Dermis blood vessel endothelial cell (primary cell): ENCODE data around the gene LRRC46. TPM values are rescaled to one million over a fixed set of nuclear protein-coding genes. Genes with fewer than 3 reads are reported as not detected.

Experiments used
- DNase-seq: peaks from one replicate; pipeline ENCODE4 v3.0.0; 2010
- total RNA-seq: library from RNA; depleted of rRNA; stranded (reverse); fragments of >200 nt; gene quantifications from 2 replicates; pipeline ENCODE4 v1.2.3, GENCODE V29; 2014

The LRRC46 gene
- total RNA-seq, 1 donor from 2014 or later, result not detected

- peak; percentile 76 for DNase-seq
These were observed 21.2 kb upstream of the LRRC46 start for GRCh38 chr17:47810200-47810821.

DNA sequence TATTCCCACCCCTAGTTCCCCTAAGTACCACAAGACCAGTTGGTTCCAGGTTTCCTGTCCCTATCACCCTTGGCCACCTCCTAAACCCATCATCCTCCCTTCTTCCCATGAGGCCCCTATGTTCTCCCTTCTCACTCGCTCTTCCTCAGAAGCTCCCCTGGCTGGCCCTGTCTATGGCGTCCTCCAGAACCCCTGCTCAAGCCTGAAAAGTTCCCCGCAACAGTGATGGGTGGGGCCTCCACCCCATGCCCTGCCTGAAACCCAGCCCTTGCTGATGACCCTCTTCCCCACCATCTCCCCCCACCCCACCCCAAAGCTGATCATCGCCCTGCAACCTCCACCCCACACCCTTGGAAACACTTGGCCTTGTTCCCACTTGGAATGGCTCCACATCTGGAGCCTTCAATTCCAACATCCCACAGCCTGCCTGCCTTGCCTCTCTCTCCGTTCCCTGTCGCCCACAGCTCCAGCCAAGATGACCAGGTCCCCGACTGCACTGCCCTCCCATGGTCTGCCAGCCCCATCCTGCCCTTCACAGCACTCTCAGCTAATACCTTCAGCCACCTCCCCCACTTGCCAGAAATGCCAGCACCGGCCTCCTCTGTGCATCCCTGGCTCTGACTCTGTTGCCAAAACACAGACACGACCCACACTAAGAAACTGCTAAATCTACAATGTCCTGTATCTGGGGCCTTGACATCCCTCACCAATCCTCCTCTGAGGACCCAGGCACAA is 20.4 kb upstream of the LRRC46 start:
- DNase-seq, result no peak

DNA sequence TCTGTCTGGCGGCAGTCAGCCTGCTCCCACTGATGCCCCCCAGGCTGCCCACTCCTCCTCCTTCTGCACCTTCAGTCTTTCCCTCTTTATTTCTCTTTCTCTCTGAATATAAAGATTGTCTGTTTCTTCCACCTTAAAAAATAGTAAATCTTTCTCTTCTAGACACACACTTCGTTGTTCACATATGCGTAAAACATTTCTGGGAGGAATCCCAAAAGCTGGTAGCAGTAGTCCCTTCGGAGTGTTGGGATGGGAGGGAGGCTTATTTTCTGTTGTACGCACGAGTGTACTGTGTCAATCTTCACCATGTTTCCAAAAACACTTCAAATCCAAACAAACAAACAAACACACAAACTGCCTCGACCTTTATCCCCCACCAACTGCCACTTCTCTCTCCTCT is 19.8 kb upstream of the LRRC46 start:
- no peak for DNase-seq

DNA sequence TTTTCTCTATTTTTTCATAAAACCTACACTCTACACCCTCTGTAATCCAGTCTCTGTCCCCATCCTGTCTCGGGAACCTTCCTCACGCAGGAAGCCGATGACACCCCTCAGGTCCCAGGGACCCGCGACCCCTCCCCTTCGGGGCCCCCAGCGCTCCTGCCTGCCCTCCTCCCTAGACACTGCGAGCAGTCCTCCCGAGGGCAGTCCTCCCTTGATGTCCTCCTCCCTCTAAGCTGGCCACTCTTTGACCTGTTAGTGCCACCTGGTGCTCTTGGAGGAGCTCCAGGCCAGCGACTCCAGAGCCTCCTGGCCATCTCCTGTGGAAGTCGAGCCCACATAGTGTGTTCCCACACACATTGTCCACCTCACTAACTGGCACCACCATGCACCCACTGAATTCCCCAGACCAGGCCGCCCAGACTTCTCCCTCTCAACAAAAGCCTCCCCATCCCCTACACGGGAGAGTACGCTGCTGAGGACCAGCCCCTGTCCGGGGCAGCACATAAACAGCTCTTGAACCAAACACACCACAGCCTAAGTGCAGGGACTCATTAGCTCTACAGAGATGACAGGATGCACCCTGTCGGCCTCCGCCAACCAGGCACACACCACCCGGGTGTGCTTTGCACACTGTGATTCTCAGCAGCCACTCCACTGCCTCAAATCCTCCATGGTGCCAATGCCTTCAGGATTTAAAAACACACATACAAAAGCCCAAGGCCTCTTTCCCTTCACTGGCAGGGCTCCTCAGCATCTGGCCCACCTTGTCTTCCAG is 19.1 kb upstream of the LRRC46 start:
- no peak for DNase-seq

DNA sequence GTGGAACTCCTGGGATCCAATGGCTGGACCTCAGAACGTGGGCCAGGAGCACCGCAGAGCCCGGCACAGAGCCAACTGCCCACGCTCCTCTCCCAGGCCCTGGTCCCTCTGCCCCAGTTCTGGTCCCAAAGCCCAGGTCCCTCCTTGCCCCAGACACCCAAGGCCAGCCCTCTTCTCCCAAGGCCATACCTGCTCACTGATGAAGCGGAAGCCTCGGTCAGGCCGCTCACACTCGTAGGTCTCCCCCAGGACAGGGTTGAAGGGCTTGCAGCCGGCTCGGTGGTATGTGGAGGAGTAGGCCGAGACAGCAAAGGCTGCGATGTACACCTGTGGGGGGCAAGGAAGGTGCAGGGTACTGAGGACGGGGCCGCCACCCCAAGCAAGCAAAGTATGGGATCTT is 18.4 kb upstream of the LRRC46 start:
- no peak for DNase-seq

DNA sequence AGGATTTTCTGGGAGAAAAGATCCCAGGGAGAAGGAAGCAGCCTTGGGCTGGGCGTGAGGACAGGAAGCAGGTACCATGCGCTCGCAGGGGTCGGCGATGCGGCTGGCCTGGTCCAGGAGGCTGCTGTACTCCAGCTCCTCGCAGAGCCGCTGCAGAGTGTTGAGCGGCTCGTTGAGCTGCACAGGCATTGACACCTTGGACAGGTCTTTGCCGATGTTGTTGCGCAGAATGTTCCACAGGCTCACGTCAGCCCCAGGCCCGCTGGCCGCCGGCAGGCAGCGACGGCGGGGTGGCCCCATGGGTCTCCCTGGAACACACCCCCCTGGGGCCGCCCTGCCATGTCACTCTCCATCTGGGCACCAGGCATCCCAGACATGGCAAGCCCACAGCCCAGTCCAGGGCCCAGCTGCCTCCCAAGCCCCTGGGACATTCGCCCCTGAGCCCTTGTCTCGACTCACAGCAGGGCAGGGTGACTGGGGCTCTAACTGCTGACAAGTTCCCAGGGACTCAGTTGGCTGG is 17.9 kb upstream of the LRRC46 start:
- no peak for DNase-seq

- DNase-seq, result no peak
These were observed 16.2 kb upstream of the LRRC46 start for GRCh38 chr17:47815106-47815918.

- DNase-seq, result no peak
These were observed 15.2 kb upstream of the LRRC46 start for GRCh38 chr17:47816111-47816735.

- no peak for DNase-seq
These were observed 14.5 kb upstream of the LRRC46 start for GRCh38 chr17:47816947-47817346.

DNA sequence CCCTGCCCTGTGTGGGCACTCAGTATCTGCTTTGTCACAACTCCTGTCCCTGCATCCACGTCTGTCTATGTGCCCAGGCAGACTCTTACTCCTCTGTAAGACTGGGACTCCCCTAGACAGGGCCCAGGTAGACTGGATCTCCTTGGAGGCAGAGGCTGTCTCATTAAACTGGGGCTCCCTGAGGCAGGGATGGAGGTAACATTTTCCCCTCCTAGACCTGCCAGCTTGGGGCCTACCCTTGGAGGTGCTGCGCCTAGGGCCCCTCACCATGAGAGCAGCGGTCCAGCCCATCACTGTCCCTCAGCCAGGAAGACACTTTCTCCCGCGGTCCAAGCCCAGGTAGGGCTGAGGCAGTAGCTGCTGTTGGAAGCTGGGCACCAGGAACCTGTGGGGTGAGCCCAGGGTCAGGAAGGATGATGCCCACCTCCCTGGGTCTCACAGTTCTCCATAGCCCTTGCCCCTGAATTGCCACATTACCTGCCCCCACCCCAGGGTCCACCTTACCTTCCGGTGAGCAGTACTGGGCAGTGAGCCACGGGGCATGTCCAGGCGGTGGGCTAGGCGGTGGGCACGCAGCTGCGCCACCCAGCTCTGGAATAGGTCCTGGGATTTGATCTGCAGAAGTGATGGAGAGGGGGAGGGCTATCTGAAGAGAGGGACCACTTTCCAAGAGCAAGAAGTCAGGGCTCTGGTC is 13.3 kb upstream of the LRRC46 start:
- no peak for DNase-seq

GRCh38 chr17:47819475-47819874 is 12.0 kb upstream of the LRRC46 start:
- no peak for DNase-seq

DNA sequence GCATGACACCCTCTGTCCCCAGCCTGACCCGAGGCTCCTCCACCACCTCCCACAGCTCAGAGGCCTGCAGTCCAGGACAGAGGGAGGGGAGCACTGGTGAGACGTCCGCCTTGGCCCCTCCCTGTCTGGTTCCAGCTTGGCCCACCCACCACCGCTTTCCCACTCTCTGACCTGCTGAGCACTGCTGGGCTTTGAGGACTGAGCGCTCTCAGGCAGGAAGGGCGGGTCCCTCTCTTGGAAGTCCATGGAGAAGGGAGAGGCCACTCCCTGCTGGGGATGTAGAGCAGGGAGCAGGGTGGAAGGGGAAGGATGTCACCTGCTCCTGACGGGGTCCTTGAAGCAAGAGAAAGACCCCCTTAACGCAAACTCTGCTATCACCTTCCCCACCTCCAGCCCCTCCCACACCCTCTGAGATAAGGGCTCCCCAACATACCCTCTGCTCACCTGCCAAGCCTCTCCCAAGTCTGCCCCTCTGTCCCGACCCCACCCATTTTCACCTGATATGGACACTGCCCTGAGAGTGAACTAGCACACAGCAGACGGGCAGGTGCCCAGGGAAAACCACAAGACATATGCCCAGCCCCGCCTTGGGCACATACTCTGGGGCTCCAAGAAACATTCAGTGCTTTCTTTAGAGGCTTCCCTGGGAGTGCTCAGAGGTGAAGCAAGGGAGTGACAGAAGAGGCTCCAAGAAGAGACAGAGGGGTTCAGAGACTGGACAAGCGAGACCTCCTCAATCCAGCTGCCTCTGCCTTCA is 11.3 kb upstream of the LRRC46 start:
- DNase-seq, result no peak

DNA sequence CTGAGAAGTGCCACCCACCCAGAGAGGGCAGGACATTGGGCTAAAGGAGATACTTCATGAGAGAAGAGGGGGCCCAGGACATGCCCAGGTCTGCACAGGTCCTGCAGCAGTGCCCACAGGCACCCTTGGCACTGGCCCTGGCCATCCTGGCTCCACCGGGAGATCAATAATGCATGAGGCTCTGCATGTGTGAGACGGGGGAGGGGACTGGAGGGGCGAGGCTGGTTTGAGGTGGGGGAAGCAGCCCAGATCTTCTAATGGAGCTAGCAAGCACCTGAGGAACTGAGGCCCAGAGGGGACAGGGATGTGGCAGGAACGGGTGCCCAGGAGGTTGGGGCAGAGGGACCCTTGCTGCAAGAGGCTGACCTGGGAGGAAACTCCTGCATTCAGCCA is 10.4 kb upstream of the LRRC46 start:
- DNase-seq, result no peak

DNA sequence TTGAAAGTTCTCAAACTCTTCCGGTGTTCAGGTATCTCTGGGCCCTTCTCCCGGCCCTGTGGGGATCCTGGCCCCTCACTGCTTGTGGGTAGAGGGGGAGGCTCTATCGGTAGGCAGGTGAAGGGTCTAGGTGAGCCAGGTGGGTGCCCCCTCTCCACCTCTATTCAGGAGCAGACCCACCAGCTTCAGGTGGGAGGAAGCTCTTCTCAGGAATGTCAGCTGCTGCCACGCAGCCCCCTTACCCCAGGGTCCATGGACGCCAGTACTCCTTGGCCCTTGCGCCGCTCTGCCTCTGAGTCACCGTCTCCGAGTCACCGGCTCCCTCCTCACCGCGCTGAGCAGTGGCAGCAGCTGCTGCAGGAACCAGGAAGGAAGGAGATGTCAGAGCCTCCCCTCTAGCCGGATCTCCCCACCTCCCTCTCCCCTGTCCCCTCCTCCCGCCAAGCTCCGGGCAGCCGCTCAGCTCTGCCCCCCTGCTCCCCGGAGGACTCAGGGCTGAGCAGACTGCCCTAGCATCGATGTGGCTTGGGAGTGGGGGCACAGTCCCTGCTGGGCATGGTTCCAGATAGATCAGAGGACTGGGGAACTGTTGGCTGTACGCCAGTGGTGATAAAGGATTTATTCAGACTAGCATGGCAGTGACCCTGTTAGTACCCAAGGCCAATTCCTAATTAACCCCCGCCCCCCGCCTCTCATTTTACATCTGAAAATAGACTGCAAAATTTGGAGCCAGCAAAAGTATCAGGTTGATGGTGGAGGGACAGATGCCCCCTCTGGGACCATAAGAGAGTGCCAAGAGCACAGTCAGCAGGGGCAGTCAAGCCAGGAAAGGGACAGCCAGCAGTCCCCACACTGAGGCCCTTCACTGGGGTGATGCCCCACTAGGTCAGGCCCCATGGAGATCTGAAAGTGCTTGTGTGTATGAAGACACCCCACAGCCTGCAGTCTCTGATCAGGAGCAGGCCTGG is 9.8 kb upstream of the LRRC46 start, which contains the start of gene OSBPL7:
TSS of gene OSBPL7 (minus strand) at position 371 of the 968 bp plus-strand sequence. CDS start 1,516 bp downstream, outside the sequence.
- DNase-seq, result peak; percentile 95

DNA sequence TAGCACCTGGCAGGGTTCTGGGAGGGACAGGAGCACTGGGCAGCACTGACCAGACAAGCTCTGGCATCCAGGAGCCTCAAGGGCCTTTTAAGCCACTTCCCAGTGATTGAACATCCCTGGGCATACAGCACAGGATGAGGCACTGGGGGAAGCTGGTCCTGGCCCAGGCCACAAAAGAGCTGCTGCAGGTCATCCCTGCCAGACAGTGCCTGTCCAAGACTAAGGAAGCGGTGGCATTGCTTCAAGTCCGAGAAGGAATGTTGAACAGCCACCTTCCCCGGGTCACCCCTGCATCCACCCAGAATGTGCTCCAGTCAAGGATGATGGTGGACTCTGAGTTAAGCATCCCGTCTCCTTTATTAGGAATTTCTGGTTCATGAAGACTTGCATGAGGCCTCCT is 8.7 kb upstream of the LRRC46 start:
- DNase-seq, result no peak

GRCh38 chr17:47823519-47823918 is 8.0 kb upstream of the LRRC46 start:
- DNase-seq, result no peak

- DNase-seq, result no peak
These were observed 1.6 kb upstream of the LRRC46 start for GRCh38 chr17:47829870-47830269.

GRCh38 chr17:47830396-47831002 is 971 bp upstream of the LRRC46 start:
- no peak for DNase-seq

DNA sequence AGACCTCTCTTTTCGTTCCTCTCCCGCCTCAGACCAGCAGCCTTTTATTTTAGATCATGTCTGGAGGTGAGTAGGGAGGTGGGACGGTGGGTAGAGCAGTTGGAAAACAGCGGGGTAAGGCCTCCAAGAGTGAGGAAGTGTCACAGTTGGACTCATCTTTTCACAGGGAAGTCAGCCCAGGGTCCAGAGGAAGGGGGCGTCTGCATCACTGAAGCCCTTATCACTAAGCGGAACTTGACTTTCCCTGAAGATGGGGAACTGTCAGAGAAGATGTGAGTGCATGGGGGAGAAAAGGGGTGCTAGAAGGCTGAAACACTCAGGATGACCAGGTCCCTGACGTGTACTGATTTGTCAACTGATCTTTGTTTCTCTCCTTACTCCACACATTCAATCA is 461 bp downstream of the LRRC46 start:
- no peak for DNase-seq
